Measurements from ENCODE around the gene CHRNA4. TPM values are rescaled to one million over a fixed set of nuclear protein-coding genes. Genes with fewer than 3 reads are reported as not detected.

The CHRNA4 gene
- total RNA-seq, 1 donor from 2014 or later = not detected

GRCh38 chr20:63333241-63333836, 27.8 kb downstream of the CHRNA4 start:
- Mint-ChIP-seq H3K4me3 (ENCODE audit: unreplicated experiment) (no peak overlapping the region), H3K36me3 (ENCODE audit: unreplicated experiment) (no peaks in the 10 kb centered on the region), H3K4me1 (ENCODE audit: unreplicated experiment) (peaks cover 24% of the 10 kb centered on the region), H3K9me3 (ENCODE audit: unreplicated experiment) (peaks cover 3% of the 10 kb centered on the region), H3K27me3 (ENCODE audit: unreplicated experiment) (peaks cover 20% of the 10 kb centered on the region), H3K27ac (ENCODE audit: unreplicated experiment) (no peak overlapping the region)
- TF ChIP-seq, protein P1, sequence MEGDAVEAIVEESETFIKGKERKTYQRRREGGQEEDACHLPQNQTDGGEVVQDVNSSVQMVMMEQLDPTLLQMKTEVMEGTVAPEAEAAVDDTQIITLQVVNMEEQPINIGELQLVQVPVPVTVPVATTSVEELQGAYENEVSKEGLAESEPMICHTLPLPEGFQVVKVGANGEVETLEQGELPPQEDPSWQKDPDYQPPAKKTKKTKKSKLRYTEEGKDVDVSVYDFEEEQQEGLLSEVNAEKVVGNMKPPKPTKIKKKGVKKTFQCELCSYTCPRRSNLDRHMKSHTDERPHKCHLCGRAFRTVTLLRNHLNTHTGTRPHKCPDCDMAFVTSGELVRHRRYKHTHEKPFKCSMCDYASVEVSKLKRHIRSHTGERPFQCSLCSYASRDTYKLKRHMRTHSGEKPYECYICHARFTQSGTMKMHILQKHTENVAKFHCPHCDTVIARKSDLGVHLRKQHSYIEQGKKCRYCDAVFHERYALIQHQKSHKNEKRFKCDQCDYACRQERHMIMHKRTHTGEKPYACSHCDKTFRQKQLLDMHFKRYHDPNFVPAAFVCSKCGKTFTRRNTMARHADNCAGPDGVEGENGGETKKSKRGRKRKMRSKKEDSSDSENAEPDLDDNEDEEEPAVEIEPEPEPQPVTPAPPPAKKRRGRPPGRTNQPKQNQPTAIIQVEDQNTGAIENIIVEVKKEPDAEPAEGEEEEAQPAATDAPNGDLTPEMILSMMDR (IDR thresholded peaks at IDR 0.05) = no peak
- DNase-seq (ENCODE audit: extremely low spot score, unreplicated experiment) = no peak

DNA sequence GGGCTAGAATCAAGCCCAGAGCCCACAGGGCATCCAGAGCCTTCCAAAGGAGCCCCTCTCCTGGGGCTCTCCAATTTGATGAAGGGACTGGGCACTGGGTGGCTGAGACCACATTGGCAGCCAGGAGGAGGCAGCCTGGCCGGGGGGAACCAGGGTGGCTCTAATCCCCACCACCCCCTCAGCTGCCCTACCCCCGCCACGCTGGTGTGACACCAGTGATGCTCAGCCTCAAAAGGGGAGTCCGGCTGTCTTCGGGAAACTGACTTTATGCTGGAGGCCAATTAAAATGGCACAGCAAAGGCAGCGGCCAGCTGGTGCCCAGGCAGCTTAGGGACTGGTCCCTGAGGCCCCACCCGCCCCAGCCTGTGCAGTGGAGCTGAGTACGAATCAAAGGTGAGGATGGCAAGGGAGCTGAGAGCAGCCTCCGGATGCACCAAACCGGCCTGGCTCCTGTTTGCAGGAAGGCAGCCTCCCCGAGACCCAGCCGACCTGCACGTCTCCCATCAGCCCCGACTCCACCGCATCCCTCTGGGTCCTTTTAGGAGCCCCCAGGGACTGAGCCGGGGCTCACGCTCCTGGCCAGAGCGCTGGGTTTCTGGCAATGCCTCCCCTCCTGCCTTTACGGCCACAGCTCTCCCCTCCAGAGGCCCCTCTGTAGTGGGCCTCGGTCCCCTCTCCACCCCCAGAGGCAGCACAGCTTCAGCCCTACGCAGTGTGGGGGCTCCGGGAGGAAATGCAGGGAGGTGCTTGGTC, 28.5 kb downstream of the CHRNA4 start:
- no peaks in the 10 kb centered on the region for H3K36me3 Mint-ChIP-seq (ENCODE audit: unreplicated experiment)
- H3K4me3 Mint-ChIP-seq (ENCODE audit: unreplicated experiment) = no peak overlapping the region
- TF ChIP-seq, protein P1 (IDR thresholded peaks at IDR 0.05) = no peak
- peaks cover 3% of the 10 kb centered on the region for H3K9me3 Mint-ChIP-seq (ENCODE audit: unreplicated experiment)
- no peak overlapping the region for H3K27ac Mint-ChIP-seq (ENCODE audit: unreplicated experiment)
- peaks cover 15% of the 10 kb centered on the region for H3K27me3 Mint-ChIP-seq (ENCODE audit: unreplicated experiment)
- DNase-seq (ENCODE audit: extremely low spot score, unreplicated experiment) = no peak
- H3K4me1 Mint-ChIP-seq (ENCODE audit: unreplicated experiment) = peaks cover 17% of the 10 kb centered on the region

DNA sequence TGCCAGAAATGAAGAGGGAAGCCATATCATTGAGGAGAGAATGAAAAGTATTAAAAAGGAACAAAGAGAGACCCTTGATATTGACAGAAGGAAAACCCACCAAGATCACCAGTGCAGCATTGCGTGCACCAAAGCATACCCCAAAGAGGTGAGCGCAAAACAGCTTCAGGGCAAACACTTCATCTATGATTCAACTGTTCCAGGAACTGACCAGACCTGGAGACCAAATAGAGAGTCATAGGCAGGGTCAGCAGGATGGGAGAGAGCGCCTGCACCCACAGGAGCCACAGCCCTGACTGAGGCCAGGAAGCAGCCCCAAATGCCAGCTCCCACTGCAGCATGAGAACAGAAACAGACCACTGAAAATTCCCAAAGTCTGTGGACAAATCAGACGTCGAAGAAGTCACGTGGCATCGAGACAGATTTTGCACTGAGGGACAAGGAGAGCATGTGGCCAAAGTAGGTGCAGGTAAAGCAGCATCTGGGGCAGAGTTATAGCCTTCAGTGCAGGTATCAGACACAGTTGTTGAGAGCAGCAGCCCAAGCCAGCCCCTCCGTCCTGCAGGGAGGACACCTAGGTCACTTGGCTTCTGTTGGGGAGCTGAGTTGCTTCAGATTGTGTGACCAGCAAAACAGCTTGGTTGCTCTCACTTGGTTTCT, 29.3 kb downstream of the CHRNA4 start:
- Mint-ChIP-seq H3K9me3 (ENCODE audit: unreplicated experiment) (peaks cover 3% of the 10 kb centered on the region), H3K27ac (ENCODE audit: unreplicated experiment) (no peak overlapping the region), H3K4me1 (ENCODE audit: unreplicated experiment) (peaks cover 9% of the 10 kb centered on the region), H3K36me3 (ENCODE audit: unreplicated experiment) (no peaks in the 10 kb centered on the region), H3K4me3 (ENCODE audit: unreplicated experiment) (no peak overlapping the region), H3K27me3 (ENCODE audit: unreplicated experiment) (peaks cover 12% of the 10 kb centered on the region)
- no peak for DNase-seq (ENCODE audit: extremely low spot score, unreplicated experiment)
- TF ChIP-seq, protein P1 (IDR thresholded peaks at IDR 0.05) = no peak

DNA sequence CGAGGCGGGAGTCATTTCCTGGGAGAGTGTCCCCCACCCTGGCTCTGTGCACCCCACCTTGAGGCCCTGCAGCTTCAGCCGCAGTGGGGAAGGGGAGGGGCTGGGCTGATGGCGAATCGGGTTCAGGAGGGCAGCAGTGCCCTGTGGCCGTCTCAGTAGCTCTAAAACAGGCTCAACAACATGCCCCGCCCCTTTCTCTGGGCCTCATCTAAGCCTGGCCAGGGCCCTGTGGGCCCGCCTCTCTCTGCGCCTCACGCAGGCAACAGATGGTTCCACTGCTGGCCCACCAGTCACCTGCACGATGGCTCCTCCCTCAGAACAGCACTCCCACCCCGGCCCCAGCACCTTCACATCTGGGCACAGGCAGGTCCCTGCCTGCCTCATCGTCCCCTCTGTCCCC, 30.2 kb downstream of the CHRNA4 start:
- H3K27ac Mint-ChIP-seq (ENCODE audit: unreplicated experiment) = no peak overlapping the region
- H3K36me3 Mint-ChIP-seq (ENCODE audit: unreplicated experiment) = no peaks in the 10 kb centered on the region
- TF ChIP-seq, protein P1 (IDR thresholded peaks at IDR 0.05) = no peak
- DNase-seq (ENCODE audit: extremely low spot score, unreplicated experiment) = no peak
- peaks cover 8% of the 10 kb centered on the region for H3K27me3 Mint-ChIP-seq (ENCODE audit: unreplicated experiment)
- peaks cover 3% of the 10 kb centered on the region for H3K9me3 Mint-ChIP-seq (ENCODE audit: unreplicated experiment)
- H3K4me1 Mint-ChIP-seq (ENCODE audit: unreplicated experiment) = peaks cover 5% of the 10 kb centered on the region
- H3K4me3 Mint-ChIP-seq (ENCODE audit: unreplicated experiment) = no peak overlapping the region
